DMS153 (cell line): ENCODE measurements around the gene FURIN.
"Not testable (repeated sequence)": the region's sequence is repeated elsewhere in the genome, so short reads cannot be mapped to it uniquely, and the experiment has no call there.

ENCODE experiments used
- DNase-seq: peaks from one replicate; lab custom pipeline; 2025; lab: John Stamatoyannopoulos, UW

The FURIN gene

GRCh38 chr15:90868261-90868689, at the start of gene FURIN:
FURIN (plus strand) TSS chr15:90868588; CDS start chr15:90875741, 7,153 bp downstream.
- DNase-seq, result peak; percentile 32

DNA sequence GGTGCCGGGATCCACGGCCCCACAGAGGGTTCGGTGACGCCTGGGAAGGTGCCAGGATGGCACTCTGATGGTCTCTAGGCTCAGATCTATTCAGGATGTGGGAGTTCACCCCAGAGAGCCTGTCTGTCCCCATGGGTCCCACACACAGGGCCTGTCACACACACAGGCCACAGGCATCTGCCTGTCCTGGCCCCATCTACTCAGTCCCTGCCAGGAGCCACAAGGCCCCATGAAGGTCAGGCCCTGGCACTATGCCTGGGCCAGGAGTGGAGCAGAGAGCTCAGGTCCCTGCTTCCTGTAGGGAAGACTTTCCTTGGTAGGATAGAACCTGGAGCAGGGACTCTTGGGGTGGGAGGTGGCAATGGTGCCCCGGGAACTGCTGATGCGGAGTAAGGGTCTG, 49.0 kb upstream of the FURIN start:
- DNase-seq, result no peak

DNA sequence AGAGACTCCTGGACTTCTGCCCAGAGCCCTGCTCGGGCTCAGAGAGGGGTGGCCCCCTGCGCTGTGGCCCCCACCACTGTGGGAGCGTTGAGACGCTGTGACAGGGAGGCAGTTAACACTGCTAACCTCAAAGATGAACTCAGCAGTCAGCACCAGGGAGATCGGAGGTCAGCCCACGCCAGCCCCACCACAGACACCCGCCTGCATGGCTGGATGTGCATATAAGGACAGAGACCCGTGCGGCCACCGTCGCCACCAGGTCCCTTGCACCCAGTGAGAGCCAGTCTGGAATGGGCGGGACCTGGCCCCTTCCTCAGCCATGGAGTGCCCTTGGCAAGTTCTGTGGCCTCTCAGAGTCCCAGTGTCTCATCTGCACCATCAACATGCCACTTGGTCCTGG, 48.5 kb upstream of the FURIN start:
- no peak for DNase-seq

DNA sequence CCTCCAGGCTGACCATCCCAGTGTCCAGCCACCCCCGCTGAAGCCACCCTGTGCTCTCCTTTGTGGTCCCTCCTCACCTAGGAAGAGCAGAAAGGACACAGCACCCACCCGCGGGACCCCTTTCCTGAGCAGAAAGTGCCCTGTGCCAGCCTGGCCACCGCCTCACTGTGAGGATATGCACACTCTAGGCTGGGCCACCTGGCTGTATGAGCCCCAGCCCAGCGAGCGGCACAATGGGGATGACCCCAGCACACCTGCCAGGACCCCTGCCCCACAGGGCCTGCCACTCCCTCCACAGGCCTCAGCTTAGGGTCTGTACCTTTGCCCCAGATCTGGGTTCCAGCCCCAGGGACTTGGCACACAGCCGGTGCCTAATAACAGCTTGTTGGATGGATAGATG, 47.9 kb upstream of the FURIN start:
- DNase-seq, result no peak

DNA sequence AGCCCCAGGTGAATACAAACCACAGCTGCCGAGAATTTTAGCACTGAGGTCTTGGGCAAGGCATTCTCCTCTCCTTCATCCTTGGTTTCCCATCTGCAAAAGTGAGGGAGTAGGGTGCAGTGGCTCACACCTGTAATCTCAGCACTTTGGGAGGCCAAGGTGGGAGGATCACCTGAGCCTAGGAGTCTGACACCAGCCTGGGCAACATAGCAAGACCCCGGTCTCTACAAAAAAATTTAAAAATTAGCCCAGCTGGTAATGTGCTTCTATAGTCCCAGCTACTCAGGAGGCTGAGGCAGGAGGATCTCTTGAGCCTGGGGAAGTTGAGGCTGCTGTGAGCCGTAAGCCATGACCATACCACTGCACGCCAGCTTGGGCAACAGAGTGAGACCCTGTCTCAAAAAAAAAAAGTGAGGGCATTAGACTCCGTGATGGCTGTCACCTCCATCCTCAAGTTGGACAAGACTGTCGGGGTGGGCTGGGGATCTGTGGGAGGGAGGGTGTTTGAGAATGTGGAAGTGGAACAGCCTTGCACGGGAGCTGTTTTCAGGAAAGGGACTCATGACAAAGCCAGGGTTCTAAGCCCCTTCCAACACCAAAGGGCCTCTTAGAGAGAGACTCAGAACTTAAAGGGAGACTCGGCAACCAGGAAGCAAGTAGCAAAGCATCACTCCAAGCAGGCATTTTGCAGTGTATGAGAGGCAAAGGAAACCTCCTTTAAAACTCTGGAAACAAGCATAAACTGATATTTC, 46.0 kb upstream of the FURIN start:
- no peak for DNase-seq

DNA sequence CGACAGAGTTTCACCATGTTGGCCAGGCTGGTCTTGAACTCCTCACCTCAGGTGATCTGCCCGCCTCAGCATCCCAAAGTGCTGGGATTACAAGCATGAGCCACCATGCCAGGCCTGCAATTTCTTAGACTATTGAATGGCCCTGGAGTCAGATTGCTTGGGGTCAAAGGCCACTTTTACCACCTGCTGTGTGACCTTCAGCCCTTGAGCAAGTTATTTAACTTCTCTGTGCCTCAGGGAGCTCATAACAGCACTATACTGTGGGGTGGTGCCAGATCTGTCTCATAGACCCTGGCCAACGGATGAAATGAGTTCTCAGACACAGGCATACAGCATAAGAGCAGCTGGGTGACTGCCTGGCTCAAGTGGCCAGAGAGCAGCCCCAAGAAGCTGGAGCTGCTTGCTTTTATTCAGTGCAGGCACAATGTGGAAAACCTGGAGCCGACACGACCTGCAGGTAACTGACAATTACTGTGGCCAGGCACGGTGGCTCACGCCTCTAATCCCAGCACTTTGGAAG, 44.9 kb upstream of the FURIN start:
- DNase-seq, result no peak

- DNase-seq, result not testable (repeated sequence)
These were observed 43.1 kb upstream of the FURIN start for GRCh38 chr15:90825115-90825899.

GRCh38 chr15:90826206-90826885, 42.0 kb upstream of the FURIN start:
- not testable (repeated sequence) for DNase-seq

- no peak for DNase-seq
These were observed 41.4 kb upstream of the FURIN start for GRCh38 chr15:90826886-90827435.

GRCh38 chr15:90828111-90828510, 40.3 kb upstream of the FURIN start:
- no peak for DNase-seq

- DNase-seq, result no peak
These were observed 39.3 kb upstream of the FURIN start for GRCh38 chr15:90829126-90829525.

GRCh38 chr15:90829942-90830440, 38.4 kb upstream of the FURIN start:
- no peak for DNase-seq

DNA sequence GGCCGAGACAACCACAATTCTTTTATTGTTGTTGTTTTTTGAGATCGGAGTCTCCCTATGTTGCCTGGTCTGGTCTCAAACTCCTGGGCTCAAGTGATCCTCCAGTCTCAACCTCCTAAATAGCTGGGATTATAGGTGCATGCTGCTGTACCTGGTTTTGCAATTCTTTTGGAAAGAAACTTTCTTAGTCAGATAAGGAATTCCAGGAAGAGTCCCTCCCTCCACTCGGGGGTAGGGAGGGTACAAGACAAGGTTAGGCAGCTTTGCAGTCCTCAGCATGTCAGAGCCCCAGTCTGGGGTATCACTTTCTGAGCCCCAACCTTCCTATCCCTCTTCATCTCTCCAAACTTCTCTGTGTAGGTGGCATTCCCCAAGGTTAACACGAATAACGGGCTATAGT, 33.8 kb upstream of the FURIN start:
- DNase-seq, result no peak

DNA sequence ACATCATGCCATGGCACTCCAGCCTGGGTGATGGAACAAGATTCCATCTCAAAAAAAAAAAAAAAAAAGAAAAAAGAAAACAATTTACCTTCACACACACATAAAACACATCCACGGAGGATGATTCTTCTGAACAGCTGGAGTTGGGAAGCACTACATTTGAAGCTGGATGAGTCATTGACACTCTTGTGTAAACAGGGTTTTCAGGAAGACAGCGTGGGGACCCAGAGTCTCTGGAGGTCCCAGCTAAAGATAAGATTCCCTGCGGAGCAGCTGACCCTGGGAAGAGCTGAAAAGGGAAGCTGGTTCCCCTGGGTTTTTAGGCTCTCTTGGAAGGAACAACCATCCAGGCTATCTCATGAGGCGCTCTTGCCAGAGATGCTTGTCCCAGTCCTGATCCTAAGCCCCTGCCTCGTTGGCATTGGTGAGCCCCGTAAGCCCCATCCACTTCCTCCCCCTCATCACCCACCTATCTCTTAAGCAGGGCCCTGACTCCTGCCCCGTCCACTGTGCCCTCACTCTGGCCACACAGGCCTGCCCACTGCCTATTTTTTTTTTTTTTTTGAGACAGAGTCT, 32.0 kb upstream of the FURIN start:
- DNase-seq, result no peak

DNA sequence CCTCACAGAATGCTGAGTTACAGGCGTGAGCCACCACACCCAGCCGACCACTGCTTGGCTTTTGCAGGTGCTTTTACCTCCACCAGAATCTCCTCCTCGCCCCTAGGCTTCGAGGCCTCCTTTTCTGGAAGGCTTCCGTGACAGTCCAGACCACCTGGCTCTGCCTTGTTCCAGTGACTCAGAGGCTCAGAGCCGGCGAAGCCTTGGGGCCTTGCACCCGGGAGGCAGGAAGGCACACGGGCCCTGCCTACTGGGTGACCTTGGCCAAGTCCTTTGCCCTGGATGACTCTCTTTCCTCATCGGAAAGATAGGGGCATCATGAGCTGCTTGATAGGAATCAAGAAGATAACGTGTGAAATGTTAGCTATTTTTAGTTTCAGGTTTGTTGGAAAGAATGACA, 31.3 kb upstream of the FURIN start:
- DNase-seq, result no peak

DNA sequence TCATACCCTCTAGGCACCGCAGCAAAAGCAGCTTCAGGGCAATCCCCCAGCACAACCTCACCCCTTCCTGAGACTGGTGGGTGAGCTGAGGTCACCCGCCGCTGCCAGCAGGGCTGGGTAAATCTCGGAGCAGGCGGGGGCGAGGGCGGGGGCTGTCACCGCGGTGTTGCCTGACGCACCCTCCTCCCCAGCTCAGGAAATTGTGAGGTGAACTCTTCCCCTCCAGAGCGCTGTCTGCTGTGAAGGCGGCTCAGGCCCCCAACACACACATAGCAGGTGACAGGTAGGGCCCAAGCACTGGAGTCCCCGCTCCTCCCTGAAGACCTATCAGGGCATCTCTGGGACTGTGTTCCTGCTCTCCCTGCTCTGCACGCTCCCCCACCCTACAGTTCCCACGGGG, 30.2 kb upstream of the FURIN start:
- DNase-seq, result no peak

- no peak for DNase-seq
These were observed 29.8 kb upstream of the FURIN start for GRCh38 chr15:90838544-90838943.

DNA sequence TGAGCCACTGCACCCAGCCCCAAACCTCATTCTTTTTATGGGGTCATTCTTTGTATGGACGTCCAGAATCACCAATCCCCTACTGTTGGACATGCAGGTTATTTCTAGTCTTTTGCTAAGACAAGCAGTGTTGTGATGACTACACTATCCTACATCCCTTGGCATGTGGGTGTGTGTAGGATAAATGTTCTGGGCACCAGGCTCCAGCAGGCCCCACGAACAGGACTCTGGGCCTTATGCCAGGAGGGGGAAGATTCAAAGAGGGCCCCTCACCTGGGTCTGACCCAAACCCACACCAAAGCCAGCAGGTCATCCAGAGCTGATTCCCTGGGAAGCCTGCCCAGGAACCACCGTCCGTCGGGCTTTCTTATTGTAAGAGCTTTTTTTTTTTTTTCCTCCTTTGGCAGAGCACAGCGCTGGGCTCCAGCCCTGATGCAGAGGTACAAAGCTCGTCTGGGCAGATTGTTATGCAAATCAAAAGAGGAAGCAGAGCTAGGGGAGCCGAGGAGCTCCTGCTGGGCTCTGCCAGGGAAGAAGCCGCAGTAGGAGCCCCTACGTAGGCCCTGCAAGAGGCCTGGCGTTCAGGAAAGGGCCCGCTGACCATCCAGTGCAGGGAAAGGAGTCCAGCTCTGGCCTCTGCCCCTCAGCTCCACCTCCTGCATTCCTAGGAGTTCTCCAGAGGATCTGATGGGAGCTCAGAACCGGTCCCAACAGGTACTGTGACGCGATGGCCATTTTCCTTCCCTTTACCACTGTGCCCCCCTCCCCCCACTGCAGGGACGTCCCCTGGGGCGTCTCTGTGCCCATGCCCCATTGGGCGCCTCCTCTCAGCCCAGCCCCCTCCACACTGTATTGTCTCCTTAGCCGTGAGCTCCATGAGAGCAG, 29.0 kb upstream of the FURIN start:
- DNase-seq, result no peak

- DNase-seq, result no peak
These were observed 28.1 kb upstream of the FURIN start for GRCh38 chr15:90840157-90840855.

DNA sequence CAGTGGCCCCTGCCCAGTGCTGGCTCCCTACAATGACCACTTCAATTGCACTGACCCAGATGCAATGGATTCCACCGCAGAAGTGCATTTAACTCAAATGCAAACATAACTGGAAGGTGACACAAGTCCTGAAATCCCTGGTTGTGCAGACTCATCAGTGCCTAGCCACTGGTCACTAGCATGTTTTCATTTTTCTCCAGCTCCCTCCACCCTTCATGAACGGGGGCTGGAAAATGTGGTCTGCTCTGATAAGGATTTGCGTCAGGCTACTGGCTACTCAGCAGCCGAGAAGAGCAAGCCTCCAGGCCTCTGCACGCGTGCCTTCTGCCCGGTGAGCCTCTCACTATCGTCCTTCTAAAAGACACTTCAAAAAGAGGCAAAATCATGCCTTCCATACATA, 27.4 kb upstream of the FURIN start:
- no peak for DNase-seq
